Measurements from ENCODE around the gene THTPA. TPM values are rescaled to one million over a fixed set of nuclear protein-coding genes. Genes with fewer than 3 reads are reported as not detected.

Gene THTPA
- total and polyA plus RNA-seq, 9 of the 15 experiments (the other 6 are each of a cell fraction or from before 2014, with no cell fraction given) = 2.4 to 8.7 (median 5.2) TPM

- TF ChIP-seq ZNF407 (IDR thresholded peaks at IDR 0.05; ENCODE audit: low read depth) (no peak), DPF2 (IDR thresholded peaks at IDR 0.05) (no peak), ETV1 (tag; conservative IDR thresholded peaks at IDR 0.05; ENCODE audit: low read depth) (no peak), ETV5 (CRISPR knock-in tag; IDR thresholded peaks at IDR 0.05; ENCODE audit: low read depth) (no peak), TBL1XR1 (IDR thresholded peaks at IDR 0.05; ENCODE audit: low read length in 2 of 2) (no peak), NFXL1 (CRISPR knock-in tag; IDR thresholded peaks at IDR 0.05) (no peak), ZNF717 (CRISPR knock-in tag; IDR thresholded peaks at IDR 0.05) (no peak), ZZZ3 (IDR thresholded peaks at IDR 0.05) (0 out of 2 replicates have a peak, but pooled peaks have one; percentile 23), PURB (CRISPR knock-in tag; IDR thresholded peaks at IDR 0.05; ENCODE audit: low read depth) (no peak), JUNB (CRISPR knock-in tag; conservative IDR thresholded peaks at IDR 0.05) (no peak), POLR2A (conservative IDR thresholded peaks at IDR 0.05) (peak; percentile 87)
- TF ChIP-seq, protein P1, sequence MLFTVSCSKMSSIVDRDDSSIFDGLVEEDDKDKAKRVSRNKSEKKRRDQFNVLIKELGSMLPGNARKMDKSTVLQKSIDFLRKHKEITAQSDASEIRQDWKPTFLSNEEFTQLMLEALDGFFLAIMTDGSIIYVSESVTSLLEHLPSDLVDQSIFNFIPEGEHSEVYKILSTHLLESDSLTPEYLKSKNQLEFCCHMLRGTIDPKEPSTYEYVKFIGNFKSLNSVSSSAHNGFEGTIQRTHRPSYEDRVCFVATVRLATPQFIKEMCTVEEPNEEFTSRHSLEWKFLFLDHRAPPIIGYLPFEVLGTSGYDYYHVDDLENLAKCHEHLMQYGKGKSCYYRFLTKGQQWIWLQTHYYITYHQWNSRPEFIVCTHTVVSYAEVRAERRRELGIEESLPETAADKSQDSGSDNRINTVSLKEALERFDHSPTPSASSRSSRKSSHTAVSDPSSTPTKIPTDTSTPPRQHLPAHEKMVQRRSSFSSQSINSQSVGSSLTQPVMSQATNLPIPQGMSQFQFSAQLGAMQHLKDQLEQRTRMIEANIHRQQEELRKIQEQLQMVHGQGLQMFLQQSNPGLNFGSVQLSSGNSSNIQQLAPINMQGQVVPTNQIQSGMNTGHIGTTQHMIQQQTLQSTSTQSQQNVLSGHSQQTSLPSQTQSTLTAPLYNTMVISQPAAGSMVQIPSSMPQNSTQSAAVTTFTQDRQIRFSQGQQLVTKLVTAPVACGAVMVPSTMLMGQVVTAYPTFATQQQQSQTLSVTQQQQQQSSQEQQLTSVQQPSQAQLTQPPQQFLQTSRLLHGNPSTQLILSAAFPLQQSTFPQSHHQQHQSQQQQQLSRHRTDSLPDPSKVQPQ (CRISPR knock-in tag; IDR thresholded peaks at IDR 0.05; ENCODE audit: borderline replicate concordance) = no peak
- TF ChIP-seq, protein P2, sequence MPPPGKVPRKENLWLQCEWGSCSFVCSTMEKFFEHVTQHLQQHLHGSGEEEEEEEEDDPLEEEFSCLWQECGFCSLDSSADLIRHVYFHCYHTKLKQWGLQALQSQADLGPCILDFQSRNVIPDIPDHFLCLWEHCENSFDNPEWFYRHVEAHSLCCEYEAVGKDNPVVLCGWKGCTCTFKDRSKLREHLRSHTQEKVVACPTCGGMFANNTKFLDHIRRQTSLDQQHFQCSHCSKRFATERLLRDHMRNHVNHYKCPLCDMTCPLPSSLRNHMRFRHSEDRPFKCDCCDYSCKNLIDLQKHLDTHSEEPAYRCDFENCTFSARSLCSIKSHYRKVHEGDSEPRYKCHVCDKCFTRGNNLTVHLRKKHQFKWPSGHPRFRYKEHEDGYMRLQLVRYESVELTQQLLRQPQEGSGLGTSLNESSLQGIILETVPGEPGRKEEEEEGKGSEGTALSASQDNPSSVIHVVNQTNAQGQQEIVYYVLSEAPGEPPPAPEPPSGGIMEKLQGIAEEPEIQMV (tag; conservative IDR thresholded peaks at IDR 0.05; ENCODE audit: low read depth) = no peak
- TF ChIP-seq, protein P3, sequence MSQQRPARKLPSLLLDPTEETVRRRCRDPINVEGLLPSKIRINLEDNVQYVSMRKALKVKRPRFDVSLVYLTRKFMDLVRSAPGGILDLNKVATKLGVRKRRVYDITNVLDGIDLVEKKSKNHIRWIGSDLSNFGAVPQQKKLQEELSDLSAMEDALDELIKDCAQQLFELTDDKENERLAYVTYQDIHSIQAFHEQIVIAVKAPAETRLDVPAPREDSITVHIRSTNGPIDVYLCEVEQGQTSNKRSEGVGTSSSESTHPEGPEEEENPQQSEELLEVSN (IDR thresholded peaks at IDR 0.05; ENCODE audit: borderline replicate concordance in 1 of 2, extremely low read depth in 1 of 2, insufficient read depth in 1 of 2, insufficient read length in 1 of 2, low read depth in 1 of 2, low read length in 1 of 2, poor library complexity in 1 of 2, severe bottlenecking in 1 of 2) = peak; percentile 11 to 46
These were observed 11.3 kb downstream of the THTPA start, which contains the start of gene AP1G2 (continued) for GRCh38 chr14:23567186-23568020.
